Left ventricle myocardium inferior (tissue), 1 donor: ENCODE data around the gene HOXC11. TPM values are rescaled to one million over a fixed set of nuclear protein-coding genes. Genes with fewer than 3 reads are reported as not detected.

ENCODE experiments used
- DNase-seq: peaks from one replicate; pipeline ENCODE4 v3.0.0-alpha.2; 2020
- H3K27ac ChIP-seq: fragments of 200-600 bp; replicated peaks from 2 replicates; pipeline ENCODE4 v1.8.0; 2021
- H3K27me3 ChIP-seq: fragments of 200-600 bp; 2 replicates; pipeline ENCODE4 v1.8.0; 2021; ENCODE audit warnings: low read depth
- H3K36me3 ChIP-seq: fragments of 200-600 bp; 2 replicates; pipeline ENCODE4 v1.8.0; 2021
- H3K4me1 ChIP-seq: fragments of 200-600 bp; 2 replicates; pipeline ENCODE4 v1.8.0; 2021
- H3K4me3 ChIP-seq: fragments of 200-600 bp; 2 replicates; pipeline ENCODE4 v1.8.0; 2021; ENCODE audit warnings: mild to moderate bottlenecking, moderate library complexity
- H3K9me3 ChIP-seq: fragments of 200-600 bp; replicated peaks from 2 replicates; pipeline ENCODE4 v1.8.0; 2021
- CTCF ChIP-seq: fragments of 200-600 bp; IDR thresholded peaks from 2 replicates; pipeline ENCODE4 v1.8.0; 2021; ENCODE audit warnings: antibody characterized with exemption, mild to moderate bottlenecking, borderline replicate concordance
- intact Hi-C: fragments of 100-400 bp; cut with micrococcal nuclease; formaldehyde crosslinking; loops from one replicate; pipeline ENCODE4 v1.11.0; 2022
- total RNA-seq: library from RNA; stranded (reverse); fragmentation: NEBNext Ultra II Directional; extraction: Animal tissue kit (Norgen Biotek cat#: 25700); gene quantifications from one replicate; pipeline ENCODE4 v1.2.1, GENCODE V29; 2021
- donor health status: DM: no; HTN: yes; CAD: no; lungs with severe emphysema.

HOXC11 gene
- total RNA-seq, 1 donor from 2014 or later = not detected

- DNase-seq = no peak
- H3K36me3 ChIP-seq = no peaks in the 10 kb centered on the region
- H3K27ac ChIP-seq = no peak overlapping the region
- no peaks in the 10 kb centered on the region for H3K9me3 ChIP-seq
- intact Hi-C loops = no loop called here
- H3K27me3 ChIP-seq = peaks cover 100% of the 10 kb centered on the region
- no peak for TF ChIP-seq CTCF
- H3K4me3 ChIP-seq = no peak overlapping the region
- peaks cover 18% of the 10 kb centered on the region for H3K4me1 ChIP-seq
Measured at GRCh38 chr12:53982648-53983567, 10.0 kb downstream of the HOXC11 start.

- Histone ChIP-seq H3K36me3 (no peaks in the 10 kb centered on the region), H3K4me3 (no peak overlapping the region), H3K9me3 (no peaks in the 10 kb centered on the region), H3K4me1 (peaks cover 18% of the 10 kb centered on the region), H3K27me3 (peaks cover 100% of the 10 kb centered on the region), H3K27ac (no peak overlapping the region)
- no peak for DNase-seq
- TF ChIP-seq CTCF = no peak
- intact Hi-C loops = no loop called here
Measured at GRCh38 chr12:53983568-53983949, 10.6 kb downstream of the HOXC11 start.

GRCh38 chr12:53983950-53984572 is 11.1 kb downstream of the HOXC11 start:
- DNase-seq = no peak
- Histone ChIP-seq H3K27ac (no peak overlapping the region), H3K36me3 (no peaks in the 10 kb centered on the region), H3K27me3 (peaks cover 100% of the 10 kb centered on the region), H3K4me3 (no peak overlapping the region), H3K4me1 (peaks cover 21% of the 10 kb centered on the region), H3K9me3 (no peaks in the 10 kb centered on the region)
- no peak for TF ChIP-seq CTCF
- intact Hi-C loops = no loop called here

GRCh38 chr12:53984901-53985691 is 12.2 kb downstream of the HOXC11 start, which contains the start of gene HOXC10:
HOXC10 (plus strand) TSS chr12:53985146; CDS start chr12:53985260, 114 bp downstream.
- intact Hi-C loops = no loop called here
- Histone ChIP-seq H3K36me3 (no peaks in the 10 kb centered on the region), H3K4me3 (peak within 1 kb of the TSS; percentile 36), H3K27ac (no peak within 1 kb of the TSS), H3K27me3 (peaks cover 100% of the 10 kb centered on the region), H3K9me3 (no peaks in the 10 kb centered on the region), H3K4me1 (peaks cover 25% of the 10 kb centered on the region)
- DNase-seq = peak; percentile 59
- peak; percentile 50 for TF ChIP-seq CTCF

GRCh38 chr12:53985692-53985993 is 12.7 kb downstream of the HOXC11 start:
- intact Hi-C loops = no loop called here
- peaks cover 25% of the 10 kb centered on the region for H3K4me1 ChIP-seq
- H3K4me3 ChIP-seq = peak overlapping the region; percentile 36
- peaks cover 100% of the 10 kb centered on the region for H3K27me3 ChIP-seq
- DNase-seq = no peak
- no peak overlapping the region for H3K27ac ChIP-seq
- no peak for TF ChIP-seq CTCF
- H3K36me3 ChIP-seq = no peaks in the 10 kb centered on the region
- no peaks in the 10 kb centered on the region for H3K9me3 ChIP-seq
